Stimulated activated CD4-positive, alpha-beta T cell treated with anti-CD3 and anti-CD28 coated beads, Interleukin-1b, Interleukin-23, amount 100 ng/mL, for 48 hours (primary cell): ENCODE results near the gene IFIT5.
"Not testable (repeated sequence)": the region's sequence is repeated elsewhere in the genome, so short reads cannot be mapped to it uniquely, and the experiment has no call there.

Experiments
- DNase-seq: peaks from one replicate; pipeline ENCODE4 v3.0.0-alpha.2; 2020

IFIT5 gene, protein sequence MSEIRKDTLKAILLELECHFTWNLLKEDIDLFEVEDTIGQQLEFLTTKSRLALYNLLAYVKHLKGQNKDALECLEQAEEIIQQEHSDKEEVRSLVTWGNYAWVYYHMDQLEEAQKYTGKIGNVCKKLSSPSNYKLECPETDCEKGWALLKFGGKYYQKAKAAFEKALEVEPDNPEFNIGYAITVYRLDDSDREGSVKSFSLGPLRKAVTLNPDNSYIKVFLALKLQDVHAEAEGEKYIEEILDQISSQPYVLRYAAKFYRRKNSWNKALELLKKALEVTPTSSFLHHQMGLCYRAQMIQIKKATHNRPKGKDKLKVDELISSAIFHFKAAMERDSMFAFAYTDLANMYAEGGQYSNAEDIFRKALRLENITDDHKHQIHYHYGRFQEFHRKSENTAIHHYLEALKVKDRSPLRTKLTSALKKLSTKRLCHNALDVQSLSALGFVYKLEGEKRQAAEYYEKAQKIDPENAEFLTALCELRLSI

DNA sequence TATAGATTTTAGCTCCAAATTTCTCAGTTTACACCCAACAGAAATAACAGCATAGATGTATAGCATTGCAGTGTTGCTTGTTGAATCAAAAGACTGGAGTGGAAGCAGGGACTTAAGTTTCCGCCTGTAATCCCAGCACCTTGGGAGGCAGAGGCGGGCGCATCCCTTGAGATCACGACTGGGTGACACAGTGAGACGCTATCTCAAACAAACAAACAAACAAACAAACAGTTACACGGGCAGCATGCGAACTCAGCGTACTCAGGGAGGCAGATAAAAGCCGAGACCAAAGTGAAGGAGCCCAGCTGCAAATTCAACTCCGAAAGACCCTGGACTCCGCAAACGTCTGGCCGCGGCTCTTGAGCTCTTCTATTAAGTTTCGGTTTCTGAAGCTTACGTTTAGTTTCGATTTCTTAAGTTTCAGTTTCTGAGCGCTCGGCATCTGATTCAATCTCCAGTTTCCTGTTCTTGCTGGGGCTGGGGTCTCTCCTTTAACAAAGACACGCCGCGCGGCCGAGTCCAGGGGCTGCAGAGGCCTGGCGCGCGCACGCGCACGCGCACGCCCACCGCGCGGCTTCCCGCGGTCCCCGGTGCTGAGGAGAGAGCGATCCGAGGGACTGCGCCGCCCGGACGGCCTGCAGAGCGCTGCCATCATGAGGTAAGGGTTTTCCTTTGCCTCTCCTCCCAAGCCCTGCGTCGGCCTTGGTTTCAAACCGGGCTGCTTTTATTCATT lies at the start of gene IFIT5:
Gene IFIT5, plus strand, starts transcription at position 423 of the 733 bp plus-strand sequence. Its CDS starts 231 bp downstream, at position 654.
- DNase-seq: peak; percentile 61

DNA sequence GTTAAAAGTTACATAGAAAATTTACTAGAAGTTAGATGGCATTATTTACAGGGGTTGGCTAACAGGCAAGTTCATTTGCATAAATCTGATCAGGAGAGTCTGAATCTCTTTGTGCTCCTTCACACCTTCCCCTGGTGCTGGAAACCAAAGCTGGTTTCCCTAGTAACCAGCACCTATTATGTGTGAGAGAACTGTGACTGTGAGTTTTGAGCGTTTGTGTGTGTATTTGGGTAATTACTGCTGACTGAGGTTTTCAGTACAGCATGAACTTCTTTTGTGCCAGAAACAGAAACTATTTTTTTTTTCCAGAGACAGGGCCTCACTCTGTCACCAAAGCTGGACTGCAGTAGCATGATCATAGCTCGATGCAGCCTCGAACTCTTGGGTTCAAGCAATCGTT lies 46.8 kb upstream of the IFIT5 start:
- DNase-seq: no peak

DNA sequence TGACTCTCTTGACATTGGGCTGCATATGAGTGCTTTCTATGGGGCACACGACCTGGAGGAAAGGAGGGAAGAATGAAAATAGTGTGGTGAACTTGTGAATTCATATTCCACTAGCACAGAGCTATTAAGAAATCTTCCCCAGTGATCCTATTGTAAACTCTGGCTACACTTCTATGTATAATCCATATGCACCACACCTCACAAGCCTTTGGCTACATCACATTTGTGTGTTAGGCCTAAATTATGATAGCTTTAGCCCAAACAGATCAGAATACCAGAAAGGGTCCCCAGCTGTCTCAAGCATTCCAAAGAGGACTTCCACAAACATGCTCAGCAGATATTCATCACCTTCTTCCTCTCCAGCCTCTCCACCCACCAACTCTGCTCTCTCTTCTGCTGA lies 46.2 kb upstream of the IFIT5 start:
- no peak for DNase-seq

DNA sequence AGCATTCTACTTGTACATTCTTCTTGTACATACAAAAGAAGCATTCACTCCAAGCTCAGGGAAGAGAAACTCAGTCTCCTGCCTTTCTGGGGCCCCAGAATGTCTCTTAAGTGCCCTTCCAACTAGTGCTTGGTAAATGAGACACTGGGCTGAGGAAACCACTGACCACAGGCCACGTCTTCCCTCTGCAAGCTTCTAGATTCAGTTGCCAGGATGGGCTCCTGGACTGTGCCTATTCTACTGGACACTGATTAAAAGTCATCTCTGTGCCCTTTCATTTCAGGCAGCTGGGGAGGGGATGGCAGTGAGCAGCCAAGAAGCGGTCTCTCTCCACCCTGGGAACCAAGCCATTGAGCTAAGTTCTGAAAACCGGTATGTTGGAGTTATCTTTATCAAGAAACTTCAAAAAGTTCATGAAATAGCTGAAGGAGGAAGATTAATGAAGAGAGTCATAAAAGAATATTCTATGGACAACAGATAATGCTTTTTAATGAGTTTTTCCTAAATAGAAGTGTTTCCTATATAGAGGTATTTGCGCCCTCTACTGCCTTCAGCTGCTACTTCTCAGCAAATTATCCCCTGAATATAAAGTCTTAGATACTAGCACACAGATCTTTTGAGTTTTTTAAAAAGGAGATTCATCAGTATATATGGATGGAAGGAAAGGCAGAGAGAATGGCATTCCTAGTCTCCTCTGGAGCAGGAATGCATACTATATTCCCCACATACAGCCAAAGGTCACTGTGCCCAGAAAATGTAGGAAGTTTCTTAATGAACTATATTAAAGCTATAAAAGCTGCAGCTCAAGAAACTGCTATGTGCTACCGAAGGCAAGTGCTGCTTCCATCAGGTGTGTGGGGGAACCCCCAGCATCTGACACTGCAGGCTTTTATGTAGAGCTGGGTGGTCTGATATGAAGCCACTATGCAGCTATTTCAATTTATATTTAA lies 44.9 kb upstream of the IFIT5 start:
- DNase-seq: no peak

DNA sequence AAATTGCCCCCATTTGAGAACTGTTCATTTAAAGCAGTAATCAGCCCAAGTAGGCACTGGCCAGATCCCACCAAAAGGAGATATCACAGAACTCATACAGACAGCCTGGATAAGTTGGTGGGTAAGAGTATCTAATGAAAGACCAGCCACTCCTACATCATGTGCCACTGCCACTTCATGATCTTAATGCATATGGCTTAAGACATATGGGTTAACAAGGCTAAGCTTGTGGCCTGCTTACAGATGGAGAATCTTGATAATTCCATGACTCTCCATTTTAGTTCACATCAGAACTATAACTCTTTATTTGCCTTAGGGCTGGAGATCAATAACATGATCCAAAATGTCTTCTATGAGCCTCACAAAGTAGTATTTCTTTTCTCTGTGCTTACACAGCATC lies 43.3 kb upstream of the IFIT5 start:
- no peak for DNase-seq

DNA sequence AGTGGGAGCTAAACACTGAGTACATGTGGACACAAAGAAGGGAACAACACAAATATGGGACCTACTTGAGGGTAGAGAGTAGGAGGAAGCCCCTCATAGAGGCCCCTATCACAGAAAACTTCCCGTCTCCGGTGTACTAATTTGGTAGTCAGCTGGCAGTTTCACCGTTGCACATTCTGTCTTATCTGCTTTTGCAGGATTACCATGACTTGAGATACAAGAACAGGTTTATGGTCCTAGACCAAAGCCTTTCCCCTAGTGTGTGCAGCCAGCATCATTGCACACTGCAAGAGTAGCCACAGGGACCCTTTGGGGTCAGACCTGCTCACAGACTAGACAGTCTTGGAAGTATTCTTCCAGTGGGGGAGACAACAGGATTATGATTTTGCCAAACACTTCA lies 42.4 kb upstream of the IFIT5 start:
- DNase-seq: no peak

DNA sequence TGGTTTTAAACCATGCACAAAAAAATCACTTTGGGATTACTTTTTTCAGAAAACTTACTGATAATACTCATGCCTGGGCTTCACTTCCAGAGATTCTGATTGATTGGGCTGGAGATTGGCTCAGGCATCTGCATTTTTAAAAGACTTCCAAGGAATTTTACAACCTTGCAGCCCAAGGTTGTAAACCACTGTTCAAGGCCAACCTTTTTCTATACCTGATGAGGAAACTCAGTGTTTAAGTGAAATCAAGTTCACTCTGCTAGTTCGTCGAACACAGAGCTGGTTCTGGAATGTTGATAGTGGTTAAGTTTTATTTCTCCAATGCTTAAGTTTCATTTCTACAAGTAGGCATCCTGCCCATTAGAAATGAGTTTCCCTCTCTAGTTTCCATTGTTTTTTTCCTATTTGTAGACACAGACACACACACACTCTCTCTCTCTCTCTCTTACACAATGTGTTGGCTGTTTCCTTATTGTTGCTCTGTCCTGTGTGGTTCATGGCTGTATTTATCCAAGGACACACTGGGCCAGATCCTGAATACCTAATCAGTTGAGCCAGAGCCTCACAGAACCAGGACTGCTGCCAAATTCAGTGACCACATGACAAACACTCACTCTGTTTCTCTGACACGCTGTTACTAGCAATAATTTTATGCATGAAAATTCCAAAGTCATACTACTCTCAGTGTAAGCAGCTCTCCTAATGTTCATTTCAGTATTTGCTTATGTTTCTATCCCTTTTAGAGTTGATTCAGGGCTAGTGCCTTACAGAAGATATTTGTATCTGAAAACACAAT lies 40.3 kb upstream of the IFIT5 start:
- DNase-seq: no peak

DNA sequence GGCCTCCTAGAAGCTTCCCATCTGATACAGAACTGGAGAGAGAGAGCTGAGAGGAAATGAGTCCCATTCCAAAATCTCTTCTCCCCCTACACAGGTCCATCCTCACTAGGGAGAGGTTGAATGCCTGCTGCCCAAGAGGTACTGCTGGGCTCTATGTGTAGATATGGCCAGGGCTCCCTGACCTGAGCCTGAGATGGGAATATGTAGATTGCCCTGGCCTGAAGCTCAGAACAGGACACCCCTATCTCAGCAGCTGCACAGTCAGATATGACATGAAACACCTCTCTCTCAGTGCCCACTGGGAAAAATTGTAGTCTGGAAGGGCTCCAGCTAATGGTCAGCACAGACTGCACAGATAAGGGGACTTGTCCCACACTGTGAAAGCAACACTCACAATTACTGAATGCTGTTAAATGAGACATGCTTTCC lies 39.6 kb upstream of the IFIT5 start:
- DNase-seq: no peak

DNA sequence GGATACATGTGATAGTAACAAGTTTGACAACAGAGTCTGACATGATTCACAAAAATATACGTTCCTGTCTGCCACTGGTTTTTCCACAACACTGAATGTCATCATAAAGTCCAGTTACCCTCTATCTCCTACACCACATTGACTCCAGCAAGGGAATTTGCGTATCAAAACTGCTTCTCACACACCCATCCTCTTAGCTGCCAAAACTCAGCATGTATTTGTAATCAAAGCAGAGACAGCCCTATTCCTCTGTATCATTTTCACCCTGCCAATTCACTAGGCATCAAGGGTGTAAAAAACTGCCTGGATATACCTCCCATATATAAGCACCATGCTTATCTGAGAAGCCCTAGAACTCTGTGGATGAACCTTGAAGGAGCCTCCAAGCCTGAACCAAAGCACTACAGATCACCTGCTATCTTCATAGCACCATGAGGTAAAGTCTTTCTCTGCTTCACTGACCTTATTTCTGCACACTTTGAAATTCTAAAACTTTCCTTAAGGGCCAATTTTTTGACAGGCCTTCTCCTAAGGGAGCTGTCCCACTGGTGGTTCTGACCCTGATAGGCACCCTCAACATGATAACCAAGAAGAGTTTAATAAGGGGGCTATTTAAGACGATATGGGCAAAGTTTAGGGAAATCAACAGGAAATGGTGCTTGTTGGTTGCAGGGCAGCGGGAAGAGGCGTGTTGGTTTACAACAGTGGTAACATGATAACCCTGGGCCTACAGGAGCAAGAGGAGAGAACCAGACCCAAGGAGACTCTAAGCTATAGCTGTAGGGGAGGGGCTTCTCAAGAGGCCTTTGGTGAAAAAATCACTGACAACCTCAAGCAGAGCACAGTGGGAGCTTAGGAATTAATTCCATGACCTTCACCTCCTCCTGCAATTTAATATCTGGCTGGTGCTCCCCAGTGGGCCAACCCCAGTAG lies 36.4 kb upstream of the IFIT5 start, which contains the start of gene IFIT1B:
Gene IFIT1B, plus strand, starts transcription at position 352 of the 933 bp plus-strand sequence. Its CDS starts 80 bp downstream, at position 432.
- no peak for DNase-seq

DNA sequence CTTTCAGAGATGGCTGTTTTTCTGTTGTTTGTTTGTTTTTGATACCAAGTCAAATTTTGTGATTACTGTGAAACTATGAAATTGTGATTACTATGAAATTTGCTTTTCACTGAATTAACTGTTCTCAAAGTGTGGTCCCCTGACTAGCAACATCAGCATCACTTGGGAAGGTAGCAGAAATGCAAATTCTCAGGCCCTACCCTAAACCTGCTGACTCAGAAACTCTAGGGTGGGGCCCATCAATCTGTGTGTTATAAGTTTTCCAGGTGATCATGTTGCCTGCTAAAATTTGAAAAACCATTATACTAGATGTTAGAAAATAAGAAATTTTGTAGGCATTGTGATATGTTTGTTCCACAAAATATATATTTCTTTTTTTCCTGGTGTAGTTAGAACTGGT lies 35.3 kb upstream of the IFIT5 start:
- no peak for DNase-seq

DNA sequence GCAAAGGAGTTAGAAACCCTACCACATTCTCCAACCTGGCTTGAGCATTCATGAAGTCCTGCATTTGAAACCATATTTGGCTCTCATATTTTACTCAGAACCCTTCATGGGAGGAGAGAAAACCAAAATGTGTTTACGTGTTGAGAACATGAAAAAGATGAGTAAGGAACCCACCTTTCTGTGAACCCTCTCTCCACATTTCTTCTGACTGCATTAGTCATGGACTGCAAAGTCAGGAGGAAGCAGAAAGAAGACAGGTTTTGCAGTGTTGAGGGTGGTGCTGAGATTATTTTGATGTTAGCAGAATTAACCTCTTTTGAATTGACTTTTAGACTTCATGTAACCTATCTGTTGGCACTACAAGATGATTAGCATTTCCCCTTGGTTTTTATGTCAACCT lies 31.6 kb upstream of the IFIT5 start:
- no peak for DNase-seq

DNA sequence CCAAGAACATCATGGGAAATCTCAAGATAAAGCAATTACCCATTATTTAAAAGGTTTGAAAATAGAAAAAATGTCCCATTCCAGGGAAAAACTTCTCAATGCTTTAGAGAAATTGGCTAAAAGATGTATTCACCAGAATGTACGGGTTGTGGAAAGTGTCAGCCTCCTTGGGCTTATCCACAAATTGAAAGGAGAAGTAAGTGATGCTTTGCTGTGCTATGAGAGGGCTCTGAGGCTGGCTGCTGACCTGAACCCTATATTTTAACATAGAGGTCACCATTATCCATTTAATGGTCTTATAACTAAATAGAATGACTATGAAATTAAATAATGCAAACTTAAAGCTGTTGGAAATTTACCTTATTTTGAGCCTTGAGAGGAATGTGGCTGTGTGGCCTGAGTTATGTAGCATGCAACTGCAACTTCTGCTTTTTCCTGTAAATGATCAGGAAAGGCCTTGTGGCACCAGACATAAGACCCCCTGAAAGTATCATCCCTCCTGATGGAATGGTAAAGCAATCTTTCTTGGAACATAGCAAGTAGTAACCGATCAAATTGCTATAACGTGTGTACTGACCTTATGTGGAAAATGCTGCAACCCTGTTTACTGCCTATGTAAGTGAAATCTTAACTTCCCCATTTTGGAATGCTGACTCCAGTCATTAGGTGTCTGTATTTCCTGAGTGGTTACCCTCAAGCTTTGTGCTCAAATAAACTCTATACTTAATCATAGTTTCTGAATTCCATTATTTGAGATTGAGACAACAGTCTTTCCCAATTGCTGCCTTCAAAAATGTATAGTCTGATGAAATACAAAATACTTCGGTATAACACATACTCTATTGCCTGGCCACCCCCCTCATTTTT lies 29.7 kb upstream of the IFIT5 start:
- DNase-seq: no peak

DNA sequence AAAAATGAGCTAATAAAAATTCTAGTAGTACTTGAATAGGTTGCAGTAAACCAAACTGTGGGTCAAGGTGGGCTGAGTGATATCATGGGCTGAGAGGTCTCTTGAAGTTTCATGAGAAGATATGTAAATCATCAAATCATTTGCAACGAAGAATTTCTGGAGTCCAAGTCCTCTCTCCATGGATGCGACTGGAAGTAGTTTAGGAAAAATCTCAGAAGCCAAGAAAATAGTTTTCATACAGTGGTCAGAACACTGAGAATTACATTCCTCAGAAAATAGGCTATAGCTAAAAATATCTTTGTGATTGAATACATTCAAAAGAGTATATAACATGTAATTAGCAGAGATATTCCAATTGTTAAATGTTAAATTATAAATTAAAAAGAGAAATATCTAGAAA lies 25.6 kb upstream of the IFIT5 start:
- no peak for DNase-seq

DNA sequence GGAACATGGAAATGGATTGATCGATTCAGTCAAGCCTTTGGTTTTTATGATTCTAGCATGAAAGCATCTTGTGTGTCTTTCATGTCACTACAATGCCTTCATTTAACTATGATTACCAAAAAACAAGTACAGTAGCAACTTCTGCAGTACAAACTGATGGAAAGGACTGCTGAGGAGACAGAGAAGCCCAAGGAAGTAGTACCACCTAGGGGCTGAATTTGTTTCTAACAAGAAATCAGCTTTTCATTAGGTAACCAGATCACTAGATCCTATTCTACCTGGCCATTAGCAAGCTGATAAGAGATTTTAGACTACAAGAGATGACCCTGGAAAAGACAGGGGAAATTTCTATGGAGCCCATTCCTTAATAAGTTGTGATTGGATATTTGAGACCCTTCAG lies 25.1 kb upstream of the IFIT5 start:
- DNase-seq: no peak

DNA sequence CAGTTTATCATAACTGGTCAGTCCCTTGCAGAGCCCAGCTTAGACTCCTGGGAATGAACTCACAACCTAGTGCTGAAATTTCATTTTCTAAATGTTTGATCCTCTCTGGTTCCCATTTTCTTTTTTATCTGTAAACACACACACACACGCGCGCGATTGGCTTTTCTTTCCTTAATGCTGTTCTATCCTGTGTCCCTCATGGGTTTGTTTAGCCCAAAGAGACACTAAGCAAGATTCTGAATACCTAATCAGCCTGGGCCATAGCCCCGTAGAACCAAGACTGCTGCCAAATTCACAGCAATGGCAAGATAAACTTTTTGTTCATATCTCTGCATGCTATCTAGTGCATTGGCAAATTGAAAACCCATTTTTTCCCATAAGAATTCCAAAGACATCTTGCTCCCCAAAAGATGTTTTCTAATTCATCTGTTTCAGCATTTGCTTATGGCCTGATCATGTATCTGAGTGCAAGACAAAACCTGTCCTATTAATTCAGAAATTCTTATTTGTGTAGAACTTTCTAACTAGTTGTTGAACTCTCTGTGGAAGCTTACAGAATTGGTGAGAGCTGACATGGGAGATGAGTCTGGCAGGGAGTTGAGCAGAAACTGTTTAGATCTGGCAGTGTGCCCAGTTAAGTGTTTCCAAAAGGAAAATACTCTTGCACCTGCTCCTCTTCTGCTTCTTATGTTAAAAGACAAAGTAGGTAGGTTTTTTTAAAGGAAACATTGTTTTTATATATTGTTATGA lies 23.7 kb upstream of the IFIT5 start:
- no peak for DNase-seq

DNA sequence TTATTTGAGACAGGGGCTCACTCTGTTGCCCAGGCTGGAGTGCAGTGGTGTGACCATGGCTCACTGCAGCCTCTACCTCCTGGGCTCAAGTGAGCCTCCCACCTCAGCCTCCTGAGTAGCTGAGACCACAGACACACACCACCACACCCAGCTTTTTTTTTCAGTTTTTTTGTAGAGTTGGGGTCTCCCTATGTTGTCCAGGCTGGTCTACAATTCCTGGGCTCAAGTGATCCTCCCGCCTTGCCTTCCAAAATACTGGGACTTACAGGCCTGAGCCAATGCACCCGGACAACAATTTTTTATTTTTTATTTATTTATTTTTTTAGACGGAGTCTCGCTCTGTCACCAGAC lies 23.2 kb upstream of the IFIT5 start:
- not testable (repeated sequence) for DNase-seq

DNA sequence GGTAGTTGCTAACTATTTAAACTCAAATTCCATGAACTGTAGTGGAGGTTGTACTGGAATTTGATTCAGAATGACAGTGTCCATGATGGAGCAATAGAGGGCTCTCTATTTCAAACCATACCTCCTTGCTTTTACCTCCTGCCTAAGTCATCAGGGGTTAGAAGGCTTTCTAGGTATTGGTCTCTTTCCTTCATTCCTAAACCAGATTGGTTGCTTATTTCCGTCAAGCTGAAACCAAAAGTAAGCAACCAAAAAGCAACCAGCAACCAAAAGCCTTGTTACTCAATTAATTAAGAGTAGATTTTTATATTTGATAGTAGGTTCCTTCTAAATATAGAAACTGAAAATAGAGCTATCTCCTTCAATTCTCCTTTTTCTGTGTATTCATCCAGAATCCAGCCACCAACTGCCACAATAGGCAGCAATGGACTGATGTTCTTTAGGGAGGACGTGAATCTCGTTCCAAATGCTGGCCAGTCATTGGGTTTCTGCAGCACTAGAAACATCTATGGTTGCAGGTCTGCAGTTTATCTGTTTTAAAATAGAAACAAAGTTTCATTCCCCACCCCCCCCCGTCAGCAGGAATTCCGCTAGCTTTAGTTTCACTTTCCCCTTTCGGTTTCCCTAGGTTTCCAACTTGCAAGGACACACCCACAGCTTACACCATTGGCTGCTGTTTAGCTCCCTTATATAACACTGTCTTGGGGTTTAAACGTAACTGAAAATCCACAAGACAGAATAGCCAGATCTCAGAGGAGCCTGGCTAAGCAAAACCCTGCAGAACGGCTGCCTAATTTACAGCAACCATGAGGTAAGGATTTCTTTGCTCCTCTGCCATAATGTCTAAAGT lies 22.2 kb upstream of the IFIT5 start, which contains the start of gene IFIT1:
Gene IFIT1, plus strand, starts transcription at position 717 of the 850 bp plus-strand sequence. Its CDS starts 90 bp downstream, at position 807.
- DNase-seq: peak; percentile 9

DNA sequence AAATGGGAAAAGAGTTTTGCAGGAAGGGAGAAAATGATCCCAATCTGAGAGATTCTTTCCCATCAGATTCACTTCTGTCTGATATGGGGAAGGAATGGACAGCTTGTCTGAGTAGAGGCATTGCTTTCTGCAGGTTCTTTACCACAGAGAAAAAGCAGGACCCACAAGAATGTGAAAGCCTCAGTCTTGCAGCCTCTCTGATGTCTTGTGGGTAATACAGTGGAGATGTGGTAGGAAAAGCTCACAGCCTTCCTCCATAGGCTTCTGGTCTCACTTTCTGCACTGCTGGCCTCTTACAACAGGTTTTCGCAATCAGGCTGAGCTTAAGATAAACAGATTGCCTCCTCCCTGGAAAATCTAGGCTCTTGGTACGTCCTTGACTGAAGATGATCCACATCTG lies 21.4 kb upstream of the IFIT5 start:
- no peak for DNase-seq
